Mononuclear cell (primary cell): ENCODE results near the gene HSD11B2. TPM values are rescaled to one million over a fixed set of nuclear protein-coding genes. Genes with fewer than 3 reads are reported as not detected.
"Not testable (repeated sequence)": the region's sequence is repeated elsewhere in the genome, so short reads cannot be mapped to it uniquely, and the experiment has no call there.

Experiments used
- H3K27me3 ChIP-seq: 2 replicates; pipeline ENCODE4 v1.6.0; 2011; ENCODE audit warnings: low read length, control low read depth; ENCODE audit not compliant: insufficient read depth
- H3K4me1 ChIP-seq: 2 replicates; pipeline ENCODE4 v1.5.1; 2011; ENCODE audit warnings: mild to moderate bottlenecking, low read length, control low read depth; ENCODE audit not compliant: insufficient read depth
- H3K4me3 ChIP-seq: 2 replicates; pipeline ENCODE4 v1.5.1; 2011; ENCODE audit warnings: mild to moderate bottlenecking, low read length, moderate library complexity
- H3K9me3 ChIP-seq: 2 replicates; pipeline ENCODE4 v1.5.1; 2011; ENCODE audit warnings: low read depth, mild to moderate bottlenecking, control low read depth, low read length
- total RNA-seq: library from RNA; depleted of rRNA; stranded (reverse); fragments of >200 nt; gene quantifications from one replicate; pipeline ENCODE4 v1.2.3, GENCODE V29; 2012

The HSD11B2 gene
- total RNA-seq, 1 donor, result not detected

DNA sequence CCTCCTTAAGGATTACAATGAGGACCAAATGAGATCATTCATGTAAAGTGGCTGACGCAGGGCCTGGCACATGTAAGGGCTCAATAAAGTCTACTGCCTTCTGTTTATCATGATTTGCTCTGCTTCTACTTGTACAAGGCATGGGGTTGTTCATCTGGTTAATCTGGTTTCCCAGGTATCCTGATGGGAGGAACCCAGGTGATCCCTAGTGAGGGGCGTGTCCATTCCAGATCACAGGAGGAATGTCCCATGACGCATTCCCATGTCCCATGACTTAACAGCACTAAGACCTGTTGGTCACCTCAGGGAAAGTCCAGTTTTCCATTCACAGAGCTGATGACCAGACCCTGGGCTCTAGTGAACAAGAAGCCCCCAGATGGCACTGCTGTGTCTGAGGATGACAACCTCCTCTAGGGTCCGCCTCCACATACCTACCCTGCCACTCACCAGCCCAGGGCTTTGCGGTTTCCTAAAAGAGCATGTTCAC, 26.1 kb upstream of the HSD11B2 start:
- no peak overlapping the region for H3K4me3 ChIP-seq
- no peaks in the 10 kb centered on the region for H3K4me1 ChIP-seq
- no peaks in the 10 kb centered on the region for H3K9me3 ChIP-seq

GRCh38 chr16:67405336-67405735, 25.6 kb upstream of the HSD11B2 start:
- Histone ChIP-seq H3K4me1 (no peaks in the 10 kb centered on the region), H3K27me3 (no peaks in the 10 kb centered on the region), H3K9me3 (no peaks in the 10 kb centered on the region), H3K4me3 (no peak overlapping the region)

More for the DNA sequence above, 26.1 kb upstream of the HSD11B2 start:
- H3K27me3 ChIP-seq, result no peaks in the 10 kb centered on the region

GRCh38 chr16:67406111-67406971, 24.6 kb upstream of the HSD11B2 start:
- no peaks in the 10 kb centered on the region for H3K27me3 ChIP-seq

GRCh38 chr16:67407176-67407787, 23.6 kb upstream of the HSD11B2 start:
- Histone ChIP-seq H3K27me3 (no peaks in the 10 kb centered on the region), H3K9me3 (no peaks in the 10 kb centered on the region), H3K4me1 (no peaks in the 10 kb centered on the region), H3K4me3 (no peak overlapping the region)

More at GRCh38 chr16:67406111-67406971, 24.6 kb upstream of the HSD11B2 start:
- Histone ChIP-seq H3K9me3 (no peaks in the 10 kb centered on the region), H3K4me3 (no peak overlapping the region), H3K4me1 (no peaks in the 10 kb centered on the region)

DNA sequence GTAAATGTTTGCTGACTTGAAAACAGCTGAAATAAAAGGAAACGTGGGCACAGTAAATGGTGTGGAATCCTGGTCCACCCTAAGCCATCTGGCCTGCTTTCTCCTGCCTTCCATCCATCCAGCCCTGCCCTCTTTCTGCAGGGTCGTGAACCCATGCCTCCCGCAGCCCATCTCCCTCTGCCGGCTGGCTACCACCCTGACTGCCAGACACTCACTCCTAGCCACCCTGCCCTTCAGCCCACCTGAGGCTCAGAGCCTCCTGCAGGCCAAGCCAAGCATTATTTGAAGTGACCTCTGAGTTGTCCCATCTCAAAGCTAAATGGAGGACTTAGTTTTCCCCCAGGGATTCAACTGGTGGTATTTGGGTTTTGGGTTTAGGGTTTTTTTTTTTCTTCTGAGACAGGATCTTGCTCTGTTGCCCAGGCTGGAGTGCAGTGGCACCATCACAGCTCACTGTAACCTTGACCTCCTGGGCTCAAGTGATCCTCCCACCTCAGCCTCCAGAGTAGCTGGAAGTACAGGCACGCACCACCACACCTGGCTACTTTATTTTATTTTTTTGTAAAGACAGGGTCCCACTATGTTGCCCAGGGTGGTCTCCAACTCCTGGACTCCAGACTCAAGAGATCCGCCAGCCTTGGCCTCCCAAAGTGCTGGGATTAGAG, 23.0 kb upstream of the HSD11B2 start:
- Histone ChIP-seq H3K4me1 (no peaks in the 10 kb centered on the region), H3K4me3 (no peak overlapping the region), H3K27me3 (no peaks in the 10 kb centered on the region), H3K9me3 (no peaks in the 10 kb centered on the region)

GRCh38 chr16:67409631-67410030, 21.3 kb upstream of the HSD11B2 start:
- Histone ChIP-seq H3K4me3 (no peak overlapping the region), H3K4me1 (no peaks in the 10 kb centered on the region), H3K9me3 (no peaks in the 10 kb centered on the region), H3K27me3 (no peaks in the 10 kb centered on the region)

DNA sequence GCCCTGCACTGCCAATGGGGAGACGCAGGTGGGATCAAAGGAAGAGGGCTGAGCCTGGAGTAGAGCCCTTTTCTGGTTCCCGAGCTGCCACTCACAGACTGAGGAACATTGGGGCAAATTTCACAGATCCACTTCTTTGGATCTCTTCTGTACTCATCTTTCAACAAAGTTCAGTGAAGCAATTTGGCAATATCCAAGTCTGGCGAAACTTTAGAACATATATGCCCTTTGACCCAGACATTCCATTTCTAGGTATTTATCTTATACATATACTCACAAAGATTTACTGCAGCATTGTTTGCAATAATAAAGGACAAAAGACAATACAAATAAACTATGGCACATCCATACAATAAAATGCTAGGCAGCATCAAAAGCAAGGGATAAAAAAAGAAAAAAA, 19.6 kb upstream of the HSD11B2 start:
- Histone ChIP-seq H3K9me3 (no peaks in the 10 kb centered on the region), H3K4me3 (no peak overlapping the region), H3K4me1 (peaks cover 7% of the 10 kb centered on the region), H3K27me3 (no peaks in the 10 kb centered on the region)

GRCh38 chr16:67412294-67412693, 18.6 kb upstream of the HSD11B2 start:
- H3K27me3 ChIP-seq, result peaks cover 2% of the 10 kb centered on the region
- H3K4me1 ChIP-seq, result peaks cover 12% of the 10 kb centered on the region
- no peaks in the 10 kb centered on the region for H3K9me3 ChIP-seq
- H3K4me3 ChIP-seq, result no peak overlapping the region

GRCh38 chr16:67413978-67414911, 16.7 kb upstream of the HSD11B2 start:
- Histone ChIP-seq H3K27me3 (peaks cover 4% of the 10 kb centered on the region), H3K4me1 (peaks cover 12% of the 10 kb centered on the region), H3K4me3 (no peak overlapping the region), H3K9me3 (no peaks in the 10 kb centered on the region)

DNA sequence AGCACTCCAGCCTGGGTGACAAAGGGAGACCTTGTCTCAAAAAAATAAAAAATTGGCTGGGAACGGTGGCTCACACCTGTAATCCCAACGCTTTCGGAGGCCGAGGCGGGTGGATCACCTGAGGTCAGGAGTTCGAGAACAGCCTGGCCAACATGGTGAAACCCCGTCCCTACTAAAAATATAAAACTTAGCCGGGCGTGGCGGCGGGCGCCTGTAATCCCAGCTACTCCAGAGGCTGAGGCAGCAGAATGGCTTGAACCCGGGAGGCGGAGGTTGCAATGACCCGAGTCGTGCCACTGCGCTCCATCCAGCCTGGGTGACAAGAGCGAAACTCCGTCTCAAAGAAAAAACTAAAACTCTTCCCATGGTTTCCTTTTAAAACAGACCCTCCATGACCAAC, 15.5 kb upstream of the HSD11B2 start:
- not testable (repeated sequence) for H3K9me3 ChIP-seq, H3K4me3 ChIP-seq, H3K27me3 ChIP-seq
- peaks cover 12% of the 10 kb centered on the region for H3K4me1 ChIP-seq

- peak within 1 kb of the TSS; percentile 35 for H3K4me3 ChIP-seq
Observed at GRCh38 chr16:67415872-67416793, 14.8 kb upstream of the HSD11B2 start, which contains the start of gene ZDHHC1. Gene ZDHHC1, minus strand, starts transcription at chr16:67416477. Its CDS starts 8,702 bp downstream, at chr16:67407775.

DNA sequence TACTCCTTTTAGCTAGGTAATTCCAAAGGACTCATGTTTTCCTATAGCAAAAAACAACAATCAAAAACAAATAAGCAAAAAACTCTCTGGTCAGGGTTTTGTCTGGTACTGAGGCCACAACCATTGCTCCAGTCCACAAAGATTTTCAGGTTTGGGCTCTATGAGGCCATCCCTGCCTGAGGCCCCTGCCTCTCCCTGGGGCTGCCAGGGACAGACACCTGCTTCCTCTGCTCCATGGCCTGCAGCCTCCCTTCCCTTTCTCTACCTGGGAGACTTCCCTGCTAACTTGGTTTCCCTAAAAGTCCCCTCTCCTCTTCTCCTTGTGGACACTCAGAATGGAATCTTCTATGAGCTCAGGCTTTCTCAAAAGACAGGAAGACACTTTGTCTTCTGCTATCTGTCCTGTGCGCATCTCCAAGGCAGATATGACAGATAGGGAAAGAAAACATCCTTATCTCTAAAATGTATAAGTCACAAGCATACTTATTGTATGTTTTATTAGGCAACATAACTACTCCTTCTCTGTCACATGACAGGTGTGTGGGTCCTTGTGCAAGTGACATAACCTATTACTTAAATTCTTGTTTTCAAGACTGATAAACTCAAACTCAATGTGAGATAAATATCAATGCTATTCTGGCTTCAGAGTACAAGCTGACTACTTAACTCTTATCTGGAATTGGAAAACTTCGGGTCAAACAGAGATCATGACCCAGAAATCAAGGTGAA, 13.4 kb upstream of the HSD11B2 start:
- Histone ChIP-seq H3K4me3 (no peak overlapping the region), H3K4me1 (peaks cover 12% of the 10 kb centered on the region), H3K9me3 (no peaks in the 10 kb centered on the region), H3K27me3 (peaks cover 4% of the 10 kb centered on the region)

More at GRCh38 chr16:67415872-67416793, 14.8 kb upstream of the HSD11B2 start, which contains the start of gene ZDHHC1:
- Histone ChIP-seq H3K27me3 (peaks cover 4% of the 10 kb centered on the region), H3K9me3 (no peaks in the 10 kb centered on the region), H3K4me1 (peaks cover 12% of the 10 kb centered on the region)

GRCh38 chr16:67419502-67419901, 11.4 kb upstream of the HSD11B2 start:
- peaks cover 12% of the 10 kb centered on the region for H3K4me1 ChIP-seq

More at GRCh38 chr16:67419502-67419901, 11.4 kb upstream of the HSD11B2 start:
- Histone ChIP-seq H3K4me3 (no peak overlapping the region), H3K27me3 (peaks cover 7% of the 10 kb centered on the region), H3K9me3 (no peaks in the 10 kb centered on the region)
